DMS79 (cell line): Measurements from ENCODE around the gene TRMT1.
"Not testable (repeated sequence)": the region's sequence is repeated elsewhere in the genome, so short reads cannot be mapped to it uniquely, and the experiment has no call there.

ENCODE experiments used
- DNase-seq: peaks from one replicate; lab custom pipeline; 2025; lab: John Stamatoyannopoulos, UW

TRMT1 gene

GRCh38 chr19:13150187-13150930 is 33.8 kb upstream of the TRMT1 start, which contains the start of the genes IER2 and STX10:
Gene IER2 (plus strand): TSS chr19:13150411. CDS start chr19:13153187, 2,776 bp downstream.
Gene STX10 (minus strand): TSS chr19:13150375. CDS start chr19:13150173, 202 bp downstream.
- peak; percentile 82 for DNase-seq

DNA sequence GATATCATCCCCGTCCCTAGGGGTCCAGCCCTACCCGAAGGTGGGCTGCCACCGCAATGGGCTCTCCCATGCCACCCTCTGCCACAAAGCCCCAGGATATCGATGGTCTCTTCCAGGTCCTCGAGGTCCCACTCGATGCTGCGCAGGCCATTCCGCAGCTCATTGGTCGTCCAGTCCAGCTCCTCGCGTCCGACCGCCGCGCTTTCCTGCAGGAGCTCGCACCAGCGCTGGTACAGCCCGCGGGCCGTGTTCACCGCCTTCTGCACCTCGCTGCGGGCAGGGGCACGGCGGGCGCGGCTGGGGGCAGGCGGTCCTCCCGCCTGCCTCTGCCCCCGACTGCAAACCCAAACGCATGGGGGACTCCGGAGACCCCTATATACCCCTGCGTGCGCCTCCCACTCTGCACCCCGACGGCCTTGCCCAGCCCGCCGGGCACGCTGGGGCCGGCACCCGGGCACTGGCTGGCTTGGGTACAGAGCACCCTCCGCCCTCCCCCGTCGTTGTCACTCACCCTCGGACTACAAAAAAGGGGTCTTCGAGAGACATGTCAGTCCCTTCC is 33.2 kb upstream of the TRMT1 start:
- peak; percentile 44 for DNase-seq

- DNase-seq: not testable (repeated sequence)
Measured at GRCh38 chr19:13149173-13149627, 32.7 kb upstream of the TRMT1 start.

DNA sequence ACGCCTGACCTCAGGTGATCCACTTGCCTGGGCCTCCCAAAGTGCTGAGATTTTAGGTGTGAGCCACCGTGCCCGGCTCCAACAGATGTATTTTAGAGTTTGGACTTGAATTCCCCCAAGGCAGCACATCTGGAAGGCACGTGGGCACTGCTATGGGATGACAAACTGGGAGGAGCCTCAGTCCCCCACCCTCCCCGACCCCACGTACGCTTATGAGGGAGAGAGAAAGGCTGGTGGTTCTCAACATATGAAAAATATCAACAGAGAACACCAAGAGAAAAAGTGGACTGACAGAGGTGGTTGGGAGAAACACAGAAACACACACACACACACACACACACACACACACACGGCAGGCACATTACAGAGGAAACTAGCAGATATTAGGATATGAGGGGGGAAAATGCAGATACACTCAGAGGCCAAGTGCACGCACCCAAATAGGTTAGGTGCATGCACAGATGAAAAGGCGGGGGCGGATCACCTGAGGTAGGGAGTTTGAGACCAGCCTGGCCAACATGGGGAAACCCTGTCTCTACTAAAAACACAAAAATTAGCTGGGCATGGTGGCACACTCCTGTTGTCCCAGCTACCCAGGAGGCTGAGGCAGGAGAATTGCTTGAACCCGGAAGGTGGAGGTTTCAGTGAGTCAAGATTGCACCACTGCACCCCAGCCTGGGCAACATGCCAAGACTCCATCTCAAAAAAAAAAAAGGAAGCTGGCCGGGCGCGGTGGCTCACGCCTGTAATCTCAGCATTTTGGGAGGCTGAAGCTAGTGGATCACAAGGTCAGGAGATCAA is 30.4 kb upstream of the TRMT1 start:
- DNase-seq: no peak

GRCh38 chr19:13139633-13140311 is 23.2 kb upstream of the TRMT1 start:
- DNase-seq: no peak

DNA sequence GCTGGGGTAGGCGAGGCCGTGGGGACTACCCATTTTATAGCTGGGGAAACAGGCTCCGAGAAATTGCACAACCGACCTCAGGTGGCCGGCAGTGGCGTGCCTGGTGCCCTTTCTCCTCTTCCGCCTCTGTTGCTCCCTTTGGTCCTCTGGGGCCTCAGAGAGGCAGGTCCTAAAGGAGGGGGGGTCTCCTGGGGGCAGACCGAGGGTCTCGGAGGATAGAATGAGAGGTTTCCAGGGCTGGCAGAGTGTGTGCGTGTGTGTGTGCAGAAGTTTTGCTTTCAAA is 22.3 kb upstream of the TRMT1 start:
- DNase-seq: no peak

DNA sequence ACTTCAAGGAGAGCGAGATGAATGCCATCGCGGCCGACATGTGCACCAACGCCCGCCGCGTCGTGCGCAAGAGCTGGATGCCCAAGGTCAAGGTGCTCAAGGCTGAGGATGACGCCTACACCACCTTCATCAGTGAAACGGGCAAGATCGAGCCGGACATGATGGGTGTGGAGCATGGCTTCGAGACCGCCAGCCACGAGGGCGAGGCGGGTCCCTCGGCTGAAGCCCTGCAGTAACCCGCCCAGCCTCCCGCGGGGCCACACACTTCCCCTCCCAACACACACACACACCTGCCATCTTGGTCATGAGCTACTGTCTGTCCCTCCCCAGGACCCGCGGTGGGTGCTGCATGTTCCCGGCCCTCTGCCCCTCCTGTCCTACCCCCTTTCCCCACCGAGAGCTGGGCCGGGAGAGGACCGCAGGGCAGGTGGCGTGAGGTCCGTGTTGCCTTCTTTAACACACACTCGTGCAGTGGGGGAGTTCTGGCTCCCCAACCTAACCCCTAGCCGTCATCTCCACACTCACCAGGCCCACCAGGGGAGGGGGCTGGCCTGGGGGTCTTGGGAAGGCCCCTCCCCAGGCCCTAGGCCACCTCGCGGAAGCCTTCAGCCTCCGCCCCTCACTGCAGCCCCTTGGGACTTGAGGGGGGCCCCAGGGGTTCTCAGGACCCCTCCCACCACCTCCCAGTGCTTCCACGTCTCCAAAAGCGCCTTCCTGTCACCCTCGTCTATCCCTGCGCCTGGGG is 21.8 kb upstream of the TRMT1 start:
- DNase-seq: no peak

GRCh38 chr19:13137290-13137794 is 20.8 kb upstream of the TRMT1 start:
- DNase-seq: no peak

- DNase-seq: no peak
Measured at GRCh38 chr19:13135068-13136062, 18.8 kb upstream of the TRMT1 start.

GRCh38 chr19:13134626-13135025 is 18.1 kb upstream of the TRMT1 start:
- no peak for DNase-seq

DNA sequence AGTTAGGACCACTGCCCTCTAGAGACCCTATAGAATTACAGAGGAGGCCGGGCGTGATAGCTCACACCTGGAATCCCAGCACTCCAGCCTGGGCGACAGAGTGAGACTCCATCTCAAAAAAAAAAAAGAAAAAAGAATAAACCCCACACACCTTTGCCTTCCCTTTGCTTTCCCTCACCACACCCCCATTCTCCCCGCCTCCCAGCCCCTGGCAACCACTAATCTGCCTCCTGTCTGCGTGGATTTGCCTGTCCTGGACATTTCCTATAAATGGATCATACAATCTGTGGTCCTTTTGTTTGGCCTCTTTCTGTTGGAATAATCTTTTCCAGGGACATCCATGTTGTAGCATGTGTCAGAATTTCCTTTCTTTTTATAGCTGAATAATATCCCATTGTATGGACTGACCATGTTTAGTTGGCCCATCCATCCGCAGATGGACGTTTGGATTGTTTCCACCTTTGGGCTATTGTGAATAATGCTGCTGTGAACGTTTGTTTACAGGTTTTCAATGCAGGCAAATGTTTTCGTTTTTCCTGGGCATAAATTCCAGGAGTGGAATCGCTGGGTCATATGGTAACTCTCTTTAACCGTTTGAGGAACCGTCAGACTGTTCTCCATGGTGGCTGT is 16.8 kb upstream of the TRMT1 start:
- no peak for DNase-seq

- no peak for DNase-seq
Measured at GRCh38 chr19:13132471-13133180, 16.1 kb upstream of the TRMT1 start.

- no peak for DNase-seq
Measured at GRCh38 chr19:13130886-13131490, 14.4 kb upstream of the TRMT1 start.

DNA sequence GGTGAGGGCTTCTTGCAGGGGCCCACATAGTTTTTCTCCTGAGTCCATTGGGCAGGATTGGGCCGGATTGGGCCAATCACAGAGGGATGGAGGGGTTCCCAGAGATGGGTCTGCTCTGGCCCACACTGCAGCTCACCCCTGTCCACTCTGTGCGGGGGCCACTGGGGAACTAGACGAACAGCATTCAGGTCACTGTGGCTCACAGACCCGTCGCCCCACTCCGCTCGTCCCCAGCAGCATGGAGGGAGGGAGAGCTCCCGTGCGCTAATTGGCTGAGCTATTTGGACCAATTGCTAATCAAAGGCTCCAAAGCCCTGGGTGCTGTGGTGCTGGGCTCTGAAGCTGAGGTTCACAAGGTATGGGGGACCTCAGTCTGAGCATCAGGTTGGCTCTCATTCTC is 12.8 kb upstream of the TRMT1 start:
- no peak for DNase-seq

DNA sequence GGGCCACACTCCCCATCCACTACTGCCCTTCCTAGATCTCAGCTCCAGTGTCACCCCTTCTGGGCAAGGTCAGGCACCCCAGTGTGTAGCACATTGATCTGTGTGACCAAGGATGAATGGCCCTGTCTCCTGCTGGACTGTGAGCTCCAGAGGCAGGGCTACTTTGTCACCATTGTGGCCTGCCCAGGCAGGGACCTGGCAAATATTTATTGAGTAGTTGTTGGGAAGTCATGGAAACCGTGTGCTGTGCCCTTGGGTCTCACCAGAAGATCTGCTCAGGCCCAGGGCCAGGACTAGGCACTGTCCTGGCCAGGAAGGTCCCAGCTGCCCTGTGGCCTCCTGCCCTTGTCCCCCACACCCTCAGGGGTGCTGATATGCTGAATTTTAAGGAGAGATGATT is 12.0 kb upstream of the TRMT1 start:
- DNase-seq: no peak

GRCh38 chr19:13127811-13128575 is 11.5 kb upstream of the TRMT1 start:
- no peak for DNase-seq

DNA sequence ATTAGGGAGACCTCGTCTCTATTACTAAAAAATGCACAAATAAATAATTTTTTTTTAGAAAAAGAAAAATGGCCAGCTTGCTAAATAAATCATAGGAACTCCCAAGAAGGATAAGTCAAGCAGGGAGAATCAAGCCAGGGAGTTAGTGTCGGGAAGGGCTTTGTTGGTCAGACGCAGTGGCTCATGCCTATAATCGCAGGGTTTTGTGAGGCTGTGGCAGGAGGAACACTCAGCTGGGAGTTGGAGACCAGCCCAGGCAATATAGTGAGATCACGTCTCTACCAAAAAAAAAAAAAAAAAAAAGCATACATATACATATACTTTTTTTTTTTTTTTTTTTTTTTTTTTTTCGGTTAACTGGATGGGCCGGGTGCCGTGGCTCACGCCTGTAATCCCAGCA is 10.5 kb upstream of the TRMT1 start:
- no peak for DNase-seq
